Measurements from ENCODE around the gene TNFRSF21. TPM values are rescaled to one million over a fixed set of nuclear protein-coding genes. Genes with fewer than 3 reads are reported as not detected.

Gene TNFRSF21
- total and polyA plus RNA-seq, 10 of the 15 experiments (the other 5 are each of a cell fraction or from before 2014, with no cell fraction given): 0.09 to 1.0 (median 0.27) TPM

DNA sequence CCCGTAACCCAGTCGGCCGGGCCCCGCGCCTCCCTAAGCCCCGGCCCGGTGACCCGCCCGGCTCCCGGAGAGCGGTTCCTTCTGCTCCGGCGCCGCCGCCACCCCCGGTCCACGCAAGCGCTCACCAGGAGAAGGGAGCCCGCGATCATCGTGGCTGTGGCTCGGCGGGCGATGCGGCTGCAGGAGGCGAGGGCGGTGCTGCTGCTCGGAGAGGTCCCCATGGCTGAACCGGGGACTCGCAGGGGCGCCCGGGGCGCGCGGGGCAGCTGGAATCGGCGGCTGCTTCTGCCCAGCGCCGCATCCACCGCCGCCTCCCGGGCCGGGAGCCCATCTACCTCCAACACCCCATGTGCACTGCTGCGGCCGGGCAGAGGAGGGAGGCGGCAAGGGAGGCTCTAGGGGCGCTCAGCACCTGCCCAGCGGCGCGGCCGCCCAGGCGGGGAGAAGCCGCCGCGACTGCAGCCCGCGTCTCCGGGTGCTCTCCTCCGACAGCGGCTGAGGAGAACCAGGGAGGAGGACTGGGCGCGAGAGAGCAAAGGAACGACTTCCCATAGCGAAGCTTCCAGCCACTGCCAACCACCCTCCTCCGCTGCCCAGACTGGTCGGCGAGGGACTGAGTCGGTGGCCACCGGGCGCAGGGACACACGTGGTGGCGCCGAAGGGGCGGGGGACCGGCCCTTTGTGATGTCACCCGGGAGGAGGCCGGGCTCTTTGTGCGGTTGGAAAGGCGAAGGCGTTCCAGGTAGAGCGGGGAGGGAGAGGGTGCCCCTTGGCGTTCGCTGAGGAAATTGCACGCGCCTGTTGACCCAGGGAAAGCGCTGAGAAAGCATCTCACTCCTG, at the start of gene TNFRSF21 (continued):
- TF ChIP-seq, protein P1, sequence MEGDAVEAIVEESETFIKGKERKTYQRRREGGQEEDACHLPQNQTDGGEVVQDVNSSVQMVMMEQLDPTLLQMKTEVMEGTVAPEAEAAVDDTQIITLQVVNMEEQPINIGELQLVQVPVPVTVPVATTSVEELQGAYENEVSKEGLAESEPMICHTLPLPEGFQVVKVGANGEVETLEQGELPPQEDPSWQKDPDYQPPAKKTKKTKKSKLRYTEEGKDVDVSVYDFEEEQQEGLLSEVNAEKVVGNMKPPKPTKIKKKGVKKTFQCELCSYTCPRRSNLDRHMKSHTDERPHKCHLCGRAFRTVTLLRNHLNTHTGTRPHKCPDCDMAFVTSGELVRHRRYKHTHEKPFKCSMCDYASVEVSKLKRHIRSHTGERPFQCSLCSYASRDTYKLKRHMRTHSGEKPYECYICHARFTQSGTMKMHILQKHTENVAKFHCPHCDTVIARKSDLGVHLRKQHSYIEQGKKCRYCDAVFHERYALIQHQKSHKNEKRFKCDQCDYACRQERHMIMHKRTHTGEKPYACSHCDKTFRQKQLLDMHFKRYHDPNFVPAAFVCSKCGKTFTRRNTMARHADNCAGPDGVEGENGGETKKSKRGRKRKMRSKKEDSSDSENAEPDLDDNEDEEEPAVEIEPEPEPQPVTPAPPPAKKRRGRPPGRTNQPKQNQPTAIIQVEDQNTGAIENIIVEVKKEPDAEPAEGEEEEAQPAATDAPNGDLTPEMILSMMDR (IDR thresholded peaks at IDR 0.05 in 2 of 3, conservative IDR thresholded peaks at IDR 0.05 in 1 of 3; ENCODE audit: control insufficient read depth in 2 of 3, extremely low read depth in 1 of 3, insufficient read depth in 1 of 3, low read depth in 3 of 3, low read length in 3 of 3): peak; percentile 94 to 98 (median 96)
- no peak for TF ChIP-seq SREBF2 (IDR thresholded peaks at IDR 0.05; ENCODE audit: low read length)
- TF ChIP-seq TAF1 (IDR thresholded peaks at IDR 0.05; ENCODE audit: borderline replicate concordance, low read depth, low read length): no peak
- TF ChIP-seq, protein P2, sequence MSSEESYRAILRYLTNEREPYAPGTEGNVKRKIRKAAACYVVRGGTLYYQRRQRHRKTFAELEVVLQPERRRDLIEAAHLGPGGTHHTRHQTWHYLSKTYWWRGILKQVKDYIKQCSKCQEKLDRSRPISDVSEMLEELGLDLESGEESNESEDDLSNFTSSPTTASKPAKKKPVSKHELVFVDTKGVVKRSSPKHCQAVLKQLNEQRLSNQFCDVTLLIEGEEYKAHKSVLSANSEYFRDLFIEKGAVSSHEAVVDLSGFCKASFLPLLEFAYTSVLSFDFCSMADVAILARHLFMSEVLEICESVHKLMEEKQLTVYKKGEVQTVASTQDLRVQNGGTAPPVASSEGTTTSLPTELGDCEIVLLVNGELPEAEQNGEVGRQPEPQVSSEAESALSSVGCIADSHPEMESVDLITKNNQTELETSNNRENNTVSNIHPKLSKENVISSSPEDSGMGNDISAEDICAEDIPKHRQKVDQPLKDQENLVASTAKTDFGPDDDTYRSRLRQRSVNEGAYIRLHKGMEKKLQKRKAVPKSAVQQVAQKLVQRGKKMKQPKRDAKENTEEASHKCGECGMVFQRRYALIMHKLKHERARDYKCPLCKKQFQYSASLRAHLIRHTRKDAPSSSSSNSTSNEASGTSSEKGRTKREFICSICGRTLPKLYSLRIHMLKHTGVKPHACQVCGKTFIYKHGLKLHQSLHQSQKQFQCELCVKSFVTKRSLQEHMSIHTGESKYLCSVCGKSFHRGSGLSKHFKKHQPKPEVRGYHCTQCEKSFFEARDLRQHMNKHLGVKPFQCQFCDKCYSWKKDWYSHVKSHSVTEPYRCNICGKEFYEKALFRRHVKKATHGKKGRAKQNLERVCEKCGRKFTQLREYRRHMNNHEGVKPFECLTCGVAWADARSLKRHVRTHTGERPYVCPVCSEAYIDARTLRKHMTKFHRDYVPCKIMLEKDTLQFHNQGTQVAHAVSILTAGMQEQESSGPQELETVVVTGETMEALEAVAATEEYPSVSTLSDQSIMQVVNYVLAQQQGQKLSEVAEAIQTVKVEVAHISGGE (CRISPR knock-in tag; IDR thresholded peaks at IDR 0.05): no peak
- TF ChIP-seq CHD2 (IDR thresholded peaks at IDR 0.05; ENCODE audit: borderline replicate concordance, low read depth, low read length): no peak
- no peak for TF ChIP-seq YY1 (IDR thresholded peaks at IDR 0.05; ENCODE audit: low read depth, low read length)
- TF ChIP-seq RB1 (IDR thresholded peaks at IDR 0.05; ENCODE audit: borderline replicate concordance): no peak; the same call in 1 of the 2 replicates
- TF ChIP-seq, protein P3, sequence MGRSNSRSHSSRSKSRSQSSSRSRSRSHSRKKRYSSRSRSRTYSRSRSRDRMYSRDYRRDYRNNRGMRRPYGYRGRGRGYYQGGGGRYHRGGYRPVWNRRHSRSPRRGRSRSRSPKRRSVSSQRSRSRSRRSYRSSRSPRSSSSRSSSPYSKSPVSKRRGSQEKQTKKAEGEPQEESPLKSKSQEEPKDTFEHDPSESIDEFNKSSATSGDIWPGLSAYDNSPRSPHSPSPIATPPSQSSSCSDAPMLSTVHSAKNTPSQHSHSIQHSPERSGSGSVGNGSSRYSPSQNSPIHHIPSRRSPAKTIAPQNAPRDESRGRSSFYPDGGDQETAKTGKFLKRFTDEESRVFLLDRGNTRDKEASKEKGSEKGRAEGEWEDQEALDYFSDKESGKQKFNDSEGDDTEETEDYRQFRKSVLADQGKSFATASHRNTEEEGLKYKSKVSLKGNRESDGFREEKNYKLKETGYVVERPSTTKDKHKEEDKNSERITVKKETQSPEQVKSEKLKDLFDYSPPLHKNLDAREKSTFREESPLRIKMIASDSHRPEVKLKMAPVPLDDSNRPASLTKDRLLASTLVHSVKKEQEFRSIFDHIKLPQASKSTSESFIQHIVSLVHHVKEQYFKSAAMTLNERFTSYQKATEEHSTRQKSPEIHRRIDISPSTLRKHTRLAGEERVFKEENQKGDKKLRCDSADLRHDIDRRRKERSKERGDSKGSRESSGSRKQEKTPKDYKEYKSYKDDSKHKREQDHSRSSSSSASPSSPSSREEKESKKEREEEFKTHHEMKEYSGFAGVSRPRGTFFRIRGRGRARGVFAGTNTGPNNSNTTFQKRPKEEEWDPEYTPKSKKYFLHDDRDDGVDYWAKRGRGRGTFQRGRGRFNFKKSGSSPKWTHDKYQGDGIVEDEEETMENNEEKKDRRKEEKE (IDR thresholded peaks at IDR 0.05): no peak
- TF ChIP-seq, protein P4, sequence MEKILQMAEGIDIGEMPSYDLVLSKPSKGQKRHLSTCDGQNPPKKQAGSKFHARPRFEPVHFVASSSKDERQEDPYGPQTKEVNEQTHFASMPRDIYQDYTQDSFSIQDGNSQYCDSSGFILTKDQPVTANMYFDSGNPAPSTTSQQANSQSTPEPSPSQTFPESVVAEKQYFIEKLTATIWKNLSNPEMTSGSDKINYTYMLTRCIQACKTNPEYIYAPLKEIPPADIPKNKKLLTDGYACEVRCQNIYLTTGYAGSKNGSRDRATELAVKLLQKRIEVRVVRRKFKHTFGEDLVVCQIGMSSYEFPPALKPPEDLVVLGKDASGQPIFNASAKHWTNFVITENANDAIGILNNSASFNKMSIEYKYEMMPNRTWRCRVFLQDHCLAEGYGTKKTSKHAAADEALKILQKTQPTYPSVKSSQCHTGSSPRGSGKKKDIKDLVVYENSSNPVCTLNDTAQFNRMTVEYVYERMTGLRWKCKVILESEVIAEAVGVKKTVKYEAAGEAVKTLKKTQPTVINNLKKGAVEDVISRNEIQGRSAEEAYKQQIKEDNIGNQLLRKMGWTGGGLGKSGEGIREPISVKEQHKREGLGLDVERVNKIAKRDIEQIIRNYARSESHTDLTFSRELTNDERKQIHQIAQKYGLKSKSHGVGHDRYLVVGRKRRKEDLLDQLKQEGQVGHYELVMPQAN (conservative IDR thresholded peaks at IDR 0.05): peak; percentile 75
- TF ChIP-seq, protein P5, sequence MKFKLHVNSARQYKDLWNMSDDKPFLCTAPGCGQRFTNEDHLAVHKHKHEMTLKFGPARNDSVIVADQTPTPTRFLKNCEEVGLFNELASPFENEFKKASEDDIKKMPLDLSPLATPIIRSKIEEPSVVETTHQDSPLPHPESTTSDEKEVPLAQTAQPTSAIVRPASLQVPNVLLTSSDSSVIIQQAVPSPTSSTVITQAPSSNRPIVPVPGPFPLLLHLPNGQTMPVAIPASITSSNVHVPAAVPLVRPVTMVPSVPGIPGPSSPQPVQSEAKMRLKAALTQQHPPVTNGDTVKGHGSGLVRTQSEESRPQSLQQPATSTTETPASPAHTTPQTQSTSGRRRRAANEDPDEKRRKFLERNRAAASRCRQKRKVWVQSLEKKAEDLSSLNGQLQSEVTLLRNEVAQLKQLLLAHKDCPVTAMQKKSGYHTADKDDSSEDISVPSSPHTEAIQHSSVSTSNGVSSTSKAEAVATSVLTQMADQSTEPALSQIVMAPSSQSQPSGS (IDR thresholded peaks at IDR 0.05; ENCODE audit: low read length): no peak
- TF ChIP-seq, protein P6, sequence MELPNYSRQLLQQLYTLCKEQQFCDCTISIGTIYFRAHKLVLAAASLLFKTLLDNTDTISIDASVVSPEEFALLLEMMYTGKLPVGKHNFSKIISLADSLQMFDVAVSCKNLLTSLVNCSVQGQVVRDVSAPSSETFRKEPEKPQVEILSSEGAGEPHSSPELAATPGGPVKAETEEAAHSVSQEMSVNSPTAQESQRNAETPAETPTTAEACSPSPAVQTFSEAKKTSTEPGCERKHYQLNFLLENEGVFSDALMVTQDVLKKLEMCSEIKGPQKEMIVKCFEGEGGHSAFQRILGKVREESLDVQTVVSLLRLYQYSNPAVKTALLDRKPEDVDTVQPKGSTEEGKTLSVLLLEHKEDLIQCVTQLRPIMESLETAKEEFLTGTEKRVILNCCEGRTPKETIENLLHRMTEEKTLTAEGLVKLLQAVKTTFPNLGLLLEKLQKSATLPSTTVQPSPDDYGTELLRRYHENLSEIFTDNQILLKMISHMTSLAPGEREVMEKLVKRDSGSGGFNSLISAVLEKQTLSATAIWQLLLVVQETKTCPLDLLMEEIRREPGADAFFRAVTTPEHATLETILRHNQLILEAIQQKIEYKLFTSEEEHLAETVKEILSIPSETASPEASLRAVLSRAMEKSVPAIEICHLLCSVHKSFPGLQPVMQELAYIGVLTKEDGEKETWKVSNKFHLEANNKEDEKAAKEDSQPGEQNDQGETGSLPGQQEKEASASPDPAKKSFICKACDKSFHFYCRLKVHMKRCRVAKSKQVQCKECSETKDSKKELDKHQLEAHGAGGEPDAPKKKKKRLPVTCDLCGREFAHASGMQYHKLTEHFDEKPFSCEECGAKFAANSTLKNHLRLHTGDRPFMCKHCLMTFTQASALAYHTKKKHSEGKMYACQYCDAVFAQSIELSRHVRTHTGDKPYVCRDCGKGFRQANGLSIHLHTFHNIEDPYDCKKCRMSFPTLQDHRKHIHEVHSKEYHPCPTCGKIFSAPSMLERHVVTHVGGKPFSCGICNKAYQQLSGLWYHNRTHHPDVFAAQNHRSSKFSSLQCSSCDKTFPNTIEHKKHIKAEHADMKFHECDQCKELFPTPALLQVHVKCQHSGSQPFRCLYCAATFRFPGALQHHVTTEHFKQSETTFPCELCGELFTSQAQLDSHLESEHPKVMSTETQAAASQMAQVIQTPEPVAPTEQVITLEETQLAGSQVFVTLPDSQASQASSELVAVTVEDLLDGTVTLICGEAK (IDR thresholded peaks at IDR 0.05; ENCODE audit: borderline replicate concordance): no peak
